ENCODE data around the gene PAQR9.

Gene PAQR9

DNA sequence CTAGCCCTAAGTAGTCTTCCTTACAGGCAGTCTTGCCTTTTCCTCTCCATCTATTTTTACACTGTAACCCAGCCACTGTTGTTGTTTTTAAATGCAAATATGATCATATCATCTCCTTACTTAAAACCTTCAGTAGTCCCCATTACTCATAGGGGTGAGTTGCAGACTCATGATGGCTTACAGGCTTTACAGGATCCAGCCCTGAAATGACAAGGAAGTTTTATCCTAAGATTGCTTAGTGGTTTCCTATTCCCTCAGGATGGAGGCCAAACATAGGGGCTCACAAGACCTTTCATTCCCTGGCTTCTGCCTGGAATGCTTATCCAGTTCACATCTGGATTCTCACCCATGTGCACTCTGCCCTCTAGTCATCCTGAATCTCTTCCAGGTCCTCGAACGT lies 46.9 kb downstream of the PAQR9 start:
- FAIRE-seq (no peak), DNase-seq (ENCODE audit: low spot score) (no peak)

DNA sequence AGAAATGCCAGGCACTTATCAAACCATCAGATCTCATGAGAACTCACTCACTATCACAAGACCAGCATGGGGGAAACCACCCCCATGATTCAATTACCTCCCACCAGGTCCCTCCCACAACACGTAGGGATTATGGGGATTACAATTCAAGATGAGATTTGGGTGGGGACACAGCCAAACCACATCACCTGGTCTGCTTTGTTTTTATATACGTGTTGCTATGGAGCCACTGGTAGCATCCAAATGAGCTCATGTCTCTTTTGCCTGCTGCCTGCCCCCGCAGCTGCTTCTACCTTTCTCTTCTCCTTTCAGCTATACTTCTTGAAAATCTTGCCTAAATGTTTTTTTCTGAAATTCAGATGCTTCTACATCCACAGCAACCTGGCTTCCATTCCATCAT lies 47.8 kb downstream of the PAQR9 start:
- DNase-seq (ENCODE audit: low spot score) (no peak), FAIRE-seq (no peak)

DNA sequence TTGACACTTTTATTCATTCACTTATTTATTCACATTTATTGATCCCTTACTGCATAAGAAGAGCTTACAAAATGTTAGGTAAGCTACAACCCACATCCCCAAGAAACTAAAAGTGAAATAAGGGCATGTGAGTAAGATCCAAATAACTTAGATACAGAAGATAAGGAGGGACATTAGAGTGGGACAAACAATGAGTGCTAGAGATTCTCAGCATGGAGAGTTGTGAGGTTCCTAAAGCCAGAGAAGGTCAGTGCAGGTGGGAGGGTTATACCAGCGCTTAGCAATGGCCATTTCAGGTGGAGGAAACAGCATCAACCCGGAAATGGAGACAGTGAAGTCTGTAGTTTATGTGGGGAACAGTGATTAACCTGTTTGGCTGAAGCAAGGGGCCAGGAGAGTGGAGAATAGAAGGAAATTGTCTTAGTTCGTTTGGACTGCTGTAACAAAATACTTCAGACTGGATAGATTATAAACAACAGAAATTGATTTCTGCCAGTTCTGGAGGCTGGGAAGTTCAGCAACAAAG lies 49.1 kb downstream of the PAQR9 start:
- DNase-seq (ENCODE audit: low spot score), result no peak
- FAIRE-seq, result no peak

DNA sequence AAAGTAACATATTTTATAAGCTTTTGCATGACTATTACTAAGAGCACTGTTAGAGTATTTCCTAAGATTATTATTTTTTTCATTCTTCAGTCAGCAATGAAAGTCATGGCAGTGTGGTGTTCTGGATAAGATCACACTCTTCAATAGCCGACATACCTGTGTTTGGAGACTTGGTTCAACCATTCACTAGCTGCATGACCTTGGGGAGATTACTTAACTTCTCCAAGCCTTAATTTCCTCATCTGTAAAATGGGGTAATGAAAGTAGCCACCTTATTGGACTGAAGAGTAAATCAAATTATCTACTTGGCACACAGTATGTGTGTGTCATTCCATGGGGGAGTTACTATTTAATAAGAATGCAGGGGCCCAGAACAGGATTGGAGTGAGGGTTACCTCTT lies 50.0 kb downstream of the PAQR9 start:
- DNase-seq (ENCODE audit: low spot score), result no peak
- no peak for FAIRE-seq

DNA sequence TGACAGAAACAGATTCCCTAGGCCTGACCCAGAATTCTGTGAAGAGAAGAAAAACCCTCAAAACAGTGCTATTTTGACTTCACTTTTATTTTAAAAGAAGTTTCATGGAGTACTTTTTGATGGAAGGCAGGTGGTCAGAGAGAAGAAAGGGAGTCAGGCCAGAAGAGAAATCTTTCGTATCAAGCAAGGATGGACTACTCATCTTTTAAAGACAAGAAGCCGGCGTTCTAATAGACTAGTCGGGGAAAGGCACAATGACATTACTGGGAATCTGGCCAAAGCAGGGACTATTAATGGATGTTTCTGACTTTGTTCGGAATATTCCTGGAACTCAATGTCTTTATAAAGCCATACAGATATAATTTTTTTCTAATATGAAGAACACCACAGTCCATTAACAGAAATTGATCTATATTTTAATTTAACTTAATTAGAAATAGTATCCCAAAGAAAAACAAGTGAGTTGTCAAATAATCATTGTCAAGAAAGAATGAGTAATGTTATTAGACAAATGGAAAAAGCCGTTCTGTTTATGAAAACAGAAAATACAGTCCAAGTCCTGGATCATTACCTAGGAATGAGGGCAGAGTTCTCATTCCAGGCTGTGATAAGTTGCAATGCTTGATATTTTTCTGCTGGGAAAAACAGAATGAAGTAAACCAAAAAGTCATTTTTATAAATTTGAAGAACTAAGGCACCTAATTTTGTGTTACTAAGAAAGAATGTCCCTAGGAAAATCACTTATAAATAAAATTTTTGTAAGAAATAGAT lies 50.9 kb downstream of the PAQR9 start:
- FAIRE-seq (no peak), DNase-seq (ENCODE audit: low spot score) (no peak)

Data from urothelium cell line (cell line).